Measurements from ENCODE around the gene CPE. TPM values are rescaled to one million over a fixed set of nuclear protein-coding genes. Genes with fewer than 3 reads are reported as not detected.

Gene CPE
- total RNA-seq, 1 experiment from 2014 or later = 29.3 TPM

DNA sequence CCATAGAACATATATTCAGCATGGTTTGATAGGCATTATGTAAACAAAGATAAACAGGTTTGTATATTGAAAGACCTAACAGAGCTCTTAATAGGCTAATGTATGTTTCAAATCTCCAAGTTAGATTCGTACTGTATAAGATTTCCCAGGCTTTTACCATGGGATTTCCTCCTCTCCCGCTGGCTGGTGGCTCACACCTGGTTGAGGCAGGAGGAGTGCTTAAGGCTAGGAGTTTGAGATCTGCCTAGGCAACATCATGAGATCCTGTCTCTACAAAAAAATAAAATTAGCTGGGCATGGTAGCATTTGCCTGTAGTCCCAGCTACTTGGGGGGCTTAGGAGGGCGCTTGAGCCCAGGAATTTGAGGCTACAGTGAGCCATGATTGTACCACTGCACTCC, 5.4 kb downstream of the CPE start:
- ChIA-PET POLR2A (no interaction called here), CTCF (interaction anchor here (1.7 kb wide), 1 partner anchor 9 kb away, joined by 6 read pairs; no protein-coding TSS in a partner anchor), RAD21 (ENCODE audit: low non-redundant PET in 1 of 2, low total read pairs in 2 of 2, uncharacterized antibody in 2 of 2, unreplicated experiment in 2 of 2) (no interaction called here)
- H2AFZ ChIP-seq (ENCODE audit: low read depth, low read length, poor library complexity, severe bottlenecking) = no peak overlapping the region
- DNase-seq (ENCODE audit: low read depth, low spot score) (no peak), ATAC-seq (no peak)
- H3K9ac ChIP-seq (ENCODE audit: low read length) = no peak overlapping the region
- no TSS peak for BruUV-seq (replicated peaks)
- intact Hi-C loops (cut with micrococcal nuclease) = no loop called here
- H3K4me1 ChIP-seq (ENCODE audit: control insufficient read depth in 1 of 2, insufficient read depth in 2 of 2, low read length in 2 of 2) = peaks cover 3 to 19% of the 10 kb centered on the region in 2 experiments; a peak in 3 of 4 replicates
- no peak overlapping the region; the same call in 1 of the 2 replicates for H3K4me2 ChIP-seq (ENCODE audit: low read length)
- H3K4me3 ChIP-seq (replicated peaks in 1 of 2; ENCODE audit: low read depth in 1 of 2, low read length in 2 of 2) = no peak overlapping the region
- no peak for TF ChIP-seq SP1 (IDR thresholded peaks at IDR 0.05; ENCODE audit: low read depth)
- TF ChIP-seq TCF7L2 (IDR thresholded peaks at IDR 0.05; ENCODE audit: borderline replicate concordance, extremely low read depth, insufficient read depth, insufficient read length) = no peak
- TF ChIP-seq FOSL1 (IDR thresholded peaks at IDR 0.05; ENCODE audit: low read depth) = no peak
- no peak for TF ChIP-seq POLR2AphosphoS5 (IDR thresholded peaks at IDR 0.05; ENCODE audit: low read depth, low read length)
- TF ChIP-seq EZH2phosphoT487 (IDR thresholded peaks at IDR 0.05; ENCODE audit: borderline replicate concordance) = no peak
- TF ChIP-seq, protein P1, sequence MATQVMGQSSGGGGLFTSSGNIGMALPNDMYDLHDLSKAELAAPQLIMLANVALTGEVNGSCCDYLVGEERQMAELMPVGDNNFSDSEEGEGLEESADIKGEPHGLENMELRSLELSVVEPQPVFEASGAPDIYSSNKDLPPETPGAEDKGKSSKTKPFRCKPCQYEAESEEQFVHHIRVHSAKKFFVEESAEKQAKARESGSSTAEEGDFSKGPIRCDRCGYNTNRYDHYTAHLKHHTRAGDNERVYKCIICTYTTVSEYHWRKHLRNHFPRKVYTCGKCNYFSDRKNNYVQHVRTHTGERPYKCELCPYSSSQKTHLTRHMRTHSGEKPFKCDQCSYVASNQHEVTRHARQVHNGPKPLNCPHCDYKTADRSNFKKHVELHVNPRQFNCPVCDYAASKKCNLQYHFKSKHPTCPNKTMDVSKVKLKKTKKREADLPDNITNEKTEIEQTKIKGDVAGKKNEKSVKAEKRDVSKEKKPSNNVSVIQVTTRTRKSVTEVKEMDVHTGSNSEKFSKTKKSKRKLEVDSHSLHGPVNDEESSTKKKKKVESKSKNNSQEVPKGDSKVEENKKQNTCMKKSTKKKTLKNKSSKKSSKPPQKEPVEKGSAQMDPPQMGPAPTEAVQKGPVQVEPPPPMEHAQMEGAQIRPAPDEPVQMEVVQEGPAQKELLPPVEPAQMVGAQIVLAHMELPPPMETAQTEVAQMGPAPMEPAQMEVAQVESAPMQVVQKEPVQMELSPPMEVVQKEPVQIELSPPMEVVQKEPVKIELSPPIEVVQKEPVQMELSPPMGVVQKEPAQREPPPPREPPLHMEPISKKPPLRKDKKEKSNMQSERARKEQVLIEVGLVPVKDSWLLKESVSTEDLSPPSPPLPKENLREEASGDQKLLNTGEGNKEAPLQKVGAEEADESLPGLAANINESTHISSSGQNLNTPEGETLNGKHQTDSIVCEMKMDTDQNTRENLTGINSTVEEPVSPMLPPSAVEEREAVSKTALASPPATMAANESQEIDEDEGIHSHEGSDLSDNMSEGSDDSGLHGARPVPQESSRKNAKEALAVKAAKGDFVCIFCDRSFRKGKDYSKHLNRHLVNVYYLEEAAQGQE (IDR thresholded peaks at IDR 0.05; ENCODE audit: low read depth) = no peak
- no peak for TF ChIP-seq SRF (IDR thresholded peaks at IDR 0.05; ENCODE audit: low read depth)
- no peak for TF ChIP-seq CBX3 (IDR thresholded peaks at IDR 0.05; ENCODE audit: low read depth)
- TF ChIP-seq, protein P2, sequence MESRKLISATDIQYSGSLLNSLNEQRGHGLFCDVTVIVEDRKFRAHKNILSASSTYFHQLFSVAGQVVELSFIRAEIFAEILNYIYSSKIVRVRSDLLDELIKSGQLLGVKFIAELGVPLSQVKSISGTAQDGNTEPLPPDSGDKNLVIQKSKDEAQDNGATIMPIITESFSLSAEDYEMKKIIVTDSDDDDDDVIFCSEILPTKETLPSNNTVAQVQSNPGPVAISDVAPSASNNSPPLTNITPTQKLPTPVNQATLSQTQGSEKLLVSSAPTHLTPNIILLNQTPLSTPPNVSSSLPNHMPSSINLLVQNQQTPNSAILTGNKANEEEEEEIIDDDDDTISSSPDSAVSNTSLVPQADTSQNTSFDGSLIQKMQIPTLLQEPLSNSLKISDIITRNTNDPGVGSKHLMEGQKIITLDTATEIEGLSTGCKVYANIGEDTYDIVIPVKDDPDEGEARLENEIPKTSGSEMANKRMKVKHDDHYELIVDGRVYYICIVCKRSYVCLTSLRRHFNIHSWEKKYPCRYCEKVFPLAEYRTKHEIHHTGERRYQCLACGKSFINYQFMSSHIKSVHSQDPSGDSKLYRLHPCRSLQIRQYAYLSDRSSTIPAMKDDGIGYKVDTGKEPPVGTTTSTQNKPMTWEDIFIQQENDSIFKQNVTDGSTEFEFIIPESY (IDR thresholded peaks at IDR 0.05; ENCODE audit: extremely low read depth, insufficient replicate concordance, low read length) = no peak
- no peak for TF ChIP-seq POLR2A (IDR thresholded peaks at IDR 0.05; ENCODE audit: borderline replicate concordance, extremely low read depth, insufficient read depth, insufficient read length)
- no peak for TF ChIP-seq ZFX (IDR thresholded peaks at IDR 0.05)
- TF ChIP-seq EGR1 (IDR thresholded peaks at IDR 0.05; ENCODE audit: low read depth) = no peak
- TF ChIP-seq ZNF274 (IDR thresholded peaks at IDR 0.05; ENCODE audit: low read depth, low read length) = no peak
- no peak for TF ChIP-seq SIN3A (IDR thresholded peaks at IDR 0.05; ENCODE audit: low read depth)
- no peak for TF ChIP-seq CEBPB (IDR thresholded peaks at IDR 0.05; ENCODE audit: low read depth)
- no peak for TF ChIP-seq YY1 (IDR thresholded peaks at IDR 0.05; ENCODE audit: extremely low read depth, insufficient replicate concordance, low read depth, low read length)
- TF ChIP-seq, protein P3, sequence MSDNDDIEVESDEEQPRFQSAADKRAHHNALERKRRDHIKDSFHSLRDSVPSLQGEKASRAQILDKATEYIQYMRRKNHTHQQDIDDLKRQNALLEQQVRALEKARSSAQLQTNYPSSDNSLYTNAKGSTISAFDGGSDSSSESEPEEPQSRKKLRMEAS (IDR thresholded peaks at IDR 0.05) = no peak
- no peak for TF ChIP-seq EZH2 (IDR thresholded peaks at IDR 0.05)
- TF ChIP-seq RAD21 (IDR thresholded peaks at IDR 0.05; ENCODE audit: low read depth) = no peak
- H3K27me3 ChIP-seq (ENCODE audit: insufficient read depth, low read length) = no peaks in the 10 kb centered on the region
- H4K20me1 ChIP-seq (ENCODE audit: insufficient read depth) = no peaks in the 10 kb centered on the region
- H3K9me2 ChIP-seq (ENCODE audit: insufficient read depth) = no peaks in the 10 kb centered on the region
- H3K79me2 ChIP-seq (ENCODE audit: insufficient read depth, low read length) = no peaks in the 10 kb centered on the region
- no peaks in the 10 kb centered on the region for H3K36me3 ChIP-seq (ENCODE audit: control insufficient read depth in 1 of 2, insufficient read depth in 2 of 2, low read length in 2 of 2)
- H3K9me3 ChIP-seq (ENCODE audit: control insufficient read depth in 1 of 2, insufficient read depth in 1 of 2, low read depth in 1 of 2, low read length in 2 of 2) = no peaks in the 10 kb centered on the region
- no peak overlapping the region for H3K27ac ChIP-seq (ENCODE audit: low read depth, low read length)

Measured in HCT116 (cell line).